A172 (cell line): ENCODE results near the gene JPT2. TPM values are rescaled to one million over a fixed set of nuclear protein-coding genes. Genes with fewer than 3 reads are reported as not detected.

Experiments
- DNase-seq: peaks from one replicate; pipeline ENCODE4 v3.0.0-alpha.2; 2015; ENCODE audit warnings: low spot score
- total RNA-seq: library from RNA; depleted of rRNA; stranded (reverse); fragments of >200 nt; shearing (Covaris generic); gene quantifications from 2 replicates; pipeline ENCODE4 v1.2.3, GENCODE V29; 2014

JPT2 gene
- total RNA-seq, 1 experiment from 2014 or later, result 120 TPM

- no peak for DNase-seq
Observed at GRCh38 chr16:1651974-1652312, 26.1 kb upstream of the JPT2 start.

- no peak for DNase-seq
Observed at GRCh38 chr16:1653023-1653422, 25.1 kb upstream of the JPT2 start.

- no peak for DNase-seq
Observed at GRCh38 chr16:1654505-1655268, 23.4 kb upstream of the JPT2 start.

GRCh38 chr16:1655269-1655807 lies 22.7 kb upstream of the JPT2 start:
- DNase-seq, result no peak

- DNase-seq, result no peak
Observed at GRCh38 chr16:1655909-1656807, 21.9 kb upstream of the JPT2 start.

GRCh38 chr16:1656808-1657617 lies 21.1 kb upstream of the JPT2 start:
- DNase-seq, result no peak

- no peak for DNase-seq
Observed at GRCh38 chr16:1657841-1658240, 20.2 kb upstream of the JPT2 start.

GRCh38 chr16:1659031-1659430 lies 19.0 kb upstream of the JPT2 start:
- DNase-seq, result no peak

GRCh38 chr16:1661826-1662225 lies 16.3 kb upstream of the JPT2 start:
- DNase-seq, result no peak

- DNase-seq, result no peak
Observed at GRCh38 chr16:1662543-1662942, 15.5 kb upstream of the JPT2 start.

GRCh38 chr16:1665829-1666228 lies 12.2 kb upstream of the JPT2 start:
- no peak for DNase-seq

GRCh38 chr16:1666316-1666715 lies 11.8 kb upstream of the JPT2 start:
- no peak for DNase-seq

- DNase-seq, result no peak
Observed at GRCh38 chr16:1667271-1667670, 10.8 kb upstream of the JPT2 start.

- DNase-seq, result no peak
Observed at GRCh38 chr16:1667916-1668315, 10.2 kb upstream of the JPT2 start.

- no peak for DNase-seq
Observed at GRCh38 chr16:1668612-1669319, 9.3 kb upstream of the JPT2 start.

- no peak for DNase-seq
Observed at GRCh38 chr16:1669698-1670097, 8.4 kb upstream of the JPT2 start.

GRCh38 chr16:1670371-1670770 lies 7.7 kb upstream of the JPT2 start:
- no peak for DNase-seq

- DNase-seq, result no peak
Observed at GRCh38 chr16:1670866-1671265, 7.2 kb upstream of the JPT2 start.

GRCh38 chr16:1673424-1674151 lies 4.5 kb upstream of the JPT2 start:
- no peak for DNase-seq

GRCh38 chr16:1674306-1674705 lies 3.8 kb upstream of the JPT2 start:
- peak; percentile 21 for DNase-seq
